IPS-15b (cell line): ENCODE measurements around the gene NALF2.
A peak's percentile ranks its signal among the peaks of the same experiment; 100 is the strongest.

Experiments
- H3K27me3 ChIP-seq: one replicate; pipeline ENCODE4 v1.6.1; 2013; ENCODE audit warnings: low read length; ENCODE audit not compliant: control insufficient read depth, insufficient read depth
- H3K36me3 ChIP-seq: one replicate; pipeline ENCODE4 v1.6.1; 2013; ENCODE audit warnings: low read length; ENCODE audit not compliant: control insufficient read depth, insufficient read depth
- H3K4me1 ChIP-seq: one replicate; pipeline ENCODE4 v1.6.1; 2013; ENCODE audit warnings: mild to moderate bottlenecking, low read length; ENCODE audit not compliant: control insufficient read depth, insufficient read depth
- H3K4me3 ChIP-seq: one replicate; pipeline ENCODE4 v1.5.1; 2013; ENCODE audit warnings: low read depth, low read length
- H3K9ac ChIP-seq: one replicate; pipeline ENCODE4 v1.6.1; 2013; ENCODE audit warnings: low read depth, mild to moderate bottlenecking, low read length
- H3K9me3 ChIP-seq: one replicate; pipeline ENCODE4 v1.6.1; 2013; ENCODE audit warnings: mild to moderate bottlenecking, low read length; ENCODE audit not compliant: control insufficient read depth, insufficient read depth

NALF2 gene

DNA sequence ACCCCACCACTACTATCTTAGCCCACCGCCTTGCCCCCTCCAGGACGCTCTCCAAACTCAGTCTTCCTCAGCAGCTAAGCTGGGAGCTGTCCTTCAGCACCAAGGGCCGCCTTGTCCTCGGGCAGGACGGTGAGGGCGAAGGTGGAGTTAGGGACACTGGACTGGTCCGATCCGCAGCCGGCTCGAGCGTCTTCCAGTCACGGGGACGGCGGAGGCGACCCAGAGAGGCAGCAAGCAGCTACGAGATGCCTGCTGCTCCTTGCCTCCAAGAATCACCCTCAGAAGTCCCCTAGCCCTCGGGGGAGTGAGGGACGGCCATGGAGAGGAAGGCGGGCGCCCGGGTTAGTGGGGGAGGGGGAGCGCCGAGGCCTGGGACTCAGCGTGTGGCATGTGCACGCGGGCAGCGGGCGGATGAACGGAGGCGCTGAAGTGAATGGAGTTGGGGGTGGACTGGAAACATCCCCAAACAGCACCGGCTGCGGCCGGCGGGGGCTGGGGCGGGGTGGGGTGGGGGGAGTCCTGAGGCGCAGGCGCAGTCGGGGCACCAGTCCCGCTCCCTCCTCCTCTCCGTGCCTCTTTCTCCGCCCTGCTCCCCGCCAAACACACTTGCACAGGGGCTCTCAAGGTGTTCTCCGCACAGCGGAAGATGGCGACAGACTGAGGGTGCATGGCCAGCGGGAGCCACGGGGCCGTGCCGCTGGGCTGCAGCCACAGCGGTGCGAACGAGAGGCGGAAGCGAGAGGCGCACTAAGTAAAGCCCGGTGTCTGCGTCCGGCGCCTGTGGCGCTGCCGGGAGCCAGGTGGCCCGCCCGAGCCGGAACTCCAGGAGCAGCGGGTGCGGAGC lies at the start of gene NALF2:
Gene NALF2, plus strand, starts transcription at position 545 of the 844 bp plus-strand sequence. CDS start 957 bp downstream, outside the sequence.
- H3K4me3 ChIP-seq, result peak within 1 kb of the TSS; percentile 61
- peaks cover 19% of the 10 kb centered on the region for H3K27me3 ChIP-seq
- H3K9ac ChIP-seq, result no peak within 1 kb of the TSS

DNA sequence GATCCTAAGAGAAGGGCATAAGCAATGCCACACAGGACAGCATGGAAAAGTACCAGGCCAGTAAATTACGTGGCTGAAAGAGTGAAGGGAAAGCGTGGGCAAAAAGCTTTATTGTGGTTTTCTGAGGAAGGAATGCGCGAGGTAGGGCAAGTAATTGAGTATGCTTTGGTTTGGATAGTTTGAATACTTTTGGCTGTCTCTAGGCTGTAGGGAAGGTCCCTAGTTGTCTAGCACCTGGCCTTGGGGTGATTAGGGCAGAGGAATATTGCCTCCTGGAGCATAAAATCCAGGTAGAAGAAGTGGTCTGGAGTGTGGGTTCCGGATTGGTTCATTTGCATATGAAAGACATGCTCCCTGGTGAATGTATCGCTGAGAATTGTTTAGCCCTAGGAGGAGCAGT lies 46.4 kb upstream of the NALF2 start:
- H3K9ac ChIP-seq, result no peak overlapping the region
- no peak overlapping the region for H3K4me3 ChIP-seq
- no peaks in the 10 kb centered on the region for H3K27me3 ChIP-seq
- H3K4me1 ChIP-seq, result no peaks in the 10 kb centered on the region
- no peaks in the 10 kb centered on the region for H3K9me3 ChIP-seq
- no peaks in the 10 kb centered on the region for H3K36me3 ChIP-seq

More for the DNA sequence above, at the start of gene NALF2:
- Histone ChIP-seq H3K4me1 (peaks cover 2% of the 10 kb centered on the region), H3K36me3 (peaks cover 5% of the 10 kb centered on the region), H3K9me3 (no peaks in the 10 kb centered on the region)

DNA sequence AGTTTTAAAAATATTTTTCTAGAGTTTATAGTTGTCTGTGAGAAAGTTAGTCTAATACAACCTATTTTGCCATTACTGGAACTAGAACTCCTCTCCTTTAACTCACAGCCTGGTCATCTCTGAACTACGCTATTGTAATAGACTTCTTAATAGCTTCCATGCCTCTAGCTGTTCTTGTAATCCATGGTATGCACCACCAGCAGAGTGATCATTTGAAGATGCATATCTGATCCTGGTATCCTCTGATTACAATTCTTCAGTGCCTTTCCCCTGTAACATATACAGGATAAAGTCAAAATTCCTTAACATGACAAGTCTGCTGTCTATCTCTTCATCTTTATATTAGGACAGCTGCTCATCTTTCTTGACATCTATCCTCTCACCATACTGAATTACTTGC lies 37.6 kb upstream of the NALF2 start:
- Histone ChIP-seq H3K4me3 (no peak overlapping the region), H3K36me3 (no peaks in the 10 kb centered on the region), H3K4me1 (no peaks in the 10 kb centered on the region), H3K27me3 (no peaks in the 10 kb centered on the region), H3K9me3 (no peaks in the 10 kb centered on the region), H3K9ac (no peak overlapping the region)

DNA sequence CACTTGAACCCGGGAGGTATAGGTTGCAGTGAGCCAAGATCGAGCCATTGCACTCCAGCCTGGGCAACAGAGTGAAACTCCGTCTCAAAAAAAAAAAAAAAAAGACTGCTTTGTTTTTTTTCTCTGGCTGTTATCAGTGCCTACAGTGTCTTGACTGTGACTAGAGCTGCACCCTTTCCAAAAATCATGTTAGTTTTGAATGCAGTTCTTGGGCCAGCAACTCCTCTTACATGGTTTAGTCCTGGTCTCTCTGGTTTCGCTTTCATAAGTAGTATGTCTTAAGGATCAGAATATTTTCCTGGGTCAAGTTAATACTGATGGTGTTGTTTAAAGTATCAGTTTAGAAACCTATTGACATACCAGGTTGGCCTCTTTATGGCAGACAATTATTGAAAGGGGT lies 34.2 kb upstream of the NALF2 start:
- H3K27me3 ChIP-seq, result no peaks in the 10 kb centered on the region
- H3K36me3 ChIP-seq, result no peaks in the 10 kb centered on the region
- no peaks in the 10 kb centered on the region for H3K9me3 ChIP-seq
- H3K9ac ChIP-seq, result no peak overlapping the region
- no peak overlapping the region for H3K4me3 ChIP-seq
- no peaks in the 10 kb centered on the region for H3K4me1 ChIP-seq

DNA sequence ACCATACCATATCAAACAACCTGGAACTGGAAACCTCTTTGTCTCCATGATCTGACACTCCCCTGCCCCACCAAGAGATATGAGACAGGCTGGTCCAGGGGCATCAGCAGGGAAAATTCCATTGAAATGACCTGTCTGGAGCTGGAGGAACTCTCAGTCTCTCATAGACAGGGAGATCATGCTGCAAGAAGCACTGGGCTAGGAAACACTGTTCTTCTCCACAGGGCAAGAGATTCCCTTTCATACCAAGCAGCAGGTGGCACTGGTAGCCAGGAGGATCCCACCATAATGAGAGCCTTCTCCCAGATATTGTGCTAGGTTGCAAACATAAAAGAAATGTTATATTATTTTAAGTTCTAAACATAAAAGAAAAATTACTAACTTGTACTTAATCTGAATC lies 14.5 kb upstream of the NALF2 start:
- Histone ChIP-seq H3K4me1 (no peaks in the 10 kb centered on the region), H3K27me3 (no peaks in the 10 kb centered on the region), H3K9ac (no peak overlapping the region), H3K9me3 (no peaks in the 10 kb centered on the region), H3K4me3 (no peak overlapping the region), H3K36me3 (no peaks in the 10 kb centered on the region)

DNA sequence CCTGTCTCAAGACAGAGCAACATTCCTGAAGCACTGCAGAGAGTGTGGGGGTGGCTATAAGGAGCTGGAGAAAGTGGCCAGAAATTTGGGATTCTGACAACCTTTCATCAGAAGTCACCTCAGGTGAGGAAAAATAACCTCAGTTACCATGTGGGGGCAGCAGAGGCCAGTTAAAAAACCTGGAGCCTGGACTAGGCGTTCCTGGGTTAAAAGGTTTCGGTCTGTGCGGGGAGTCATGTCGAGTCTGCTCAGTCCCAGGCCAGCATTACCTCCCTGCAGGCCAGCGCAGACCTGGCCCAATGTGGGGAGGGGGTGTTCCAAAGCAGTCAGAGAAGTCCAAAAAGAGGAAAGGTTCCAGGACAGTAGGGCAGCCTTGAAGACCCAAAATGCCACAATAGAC lies 10.9 kb upstream of the NALF2 start:
- Histone ChIP-seq H3K27me3 (no peaks in the 10 kb centered on the region), H3K9me3 (no peaks in the 10 kb centered on the region), H3K36me3 (no peaks in the 10 kb centered on the region), H3K4me1 (no peaks in the 10 kb centered on the region), H3K9ac (no peak overlapping the region), H3K4me3 (no peak overlapping the region)

DNA sequence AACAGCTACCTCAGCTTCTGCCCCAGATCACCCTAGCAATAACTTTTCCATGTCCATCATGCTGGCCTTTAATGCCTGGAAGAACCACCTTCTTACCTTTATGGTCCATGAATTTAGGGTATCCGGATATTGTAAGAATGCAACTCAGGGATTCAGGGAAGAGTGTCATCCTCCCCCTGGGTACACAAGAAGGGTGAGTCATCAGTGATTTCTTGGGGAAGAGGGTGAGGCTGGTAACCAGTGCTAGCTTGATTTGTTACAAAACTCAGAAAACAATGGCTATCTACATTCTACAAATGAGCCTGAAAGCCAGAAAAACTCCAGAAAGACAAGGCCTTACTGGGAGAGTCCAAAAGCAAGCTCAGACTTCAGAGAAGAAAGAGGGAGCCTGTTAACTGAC lies 10.4 kb upstream of the NALF2 start:
- Histone ChIP-seq H3K9ac (no peak overlapping the region), H3K27me3 (no peaks in the 10 kb centered on the region), H3K9me3 (no peaks in the 10 kb centered on the region), H3K36me3 (no peaks in the 10 kb centered on the region), H3K4me1 (no peaks in the 10 kb centered on the region), H3K4me3 (no peak overlapping the region)

DNA sequence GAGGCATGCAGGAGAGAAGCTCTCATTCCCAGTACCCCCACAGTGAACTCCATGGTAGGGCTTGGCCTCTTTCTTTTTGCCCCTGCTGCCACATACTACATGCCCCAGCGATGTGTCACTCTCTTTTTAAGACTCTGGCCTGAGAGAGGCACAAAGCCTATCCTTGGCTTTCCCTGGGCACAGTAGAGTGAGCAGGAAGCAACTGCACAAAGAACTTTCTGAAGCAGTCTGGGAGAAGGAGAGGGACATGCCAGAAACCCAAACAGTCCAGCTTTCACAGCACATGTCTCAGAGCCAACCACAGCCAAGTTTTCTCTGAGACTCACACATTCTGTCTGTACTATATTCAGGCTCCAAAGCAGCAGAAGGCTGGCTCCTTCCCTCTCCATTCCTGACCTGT lies 7.9 kb upstream of the NALF2 start:
- no peaks in the 10 kb centered on the region for H3K9me3 ChIP-seq
- no peaks in the 10 kb centered on the region for H3K4me1 ChIP-seq
- peaks cover 7% of the 10 kb centered on the region for H3K27me3 ChIP-seq
- no peak overlapping the region for H3K4me3 ChIP-seq
- H3K36me3 ChIP-seq, result no peaks in the 10 kb centered on the region
- no peak overlapping the region for H3K9ac ChIP-seq

DNA sequence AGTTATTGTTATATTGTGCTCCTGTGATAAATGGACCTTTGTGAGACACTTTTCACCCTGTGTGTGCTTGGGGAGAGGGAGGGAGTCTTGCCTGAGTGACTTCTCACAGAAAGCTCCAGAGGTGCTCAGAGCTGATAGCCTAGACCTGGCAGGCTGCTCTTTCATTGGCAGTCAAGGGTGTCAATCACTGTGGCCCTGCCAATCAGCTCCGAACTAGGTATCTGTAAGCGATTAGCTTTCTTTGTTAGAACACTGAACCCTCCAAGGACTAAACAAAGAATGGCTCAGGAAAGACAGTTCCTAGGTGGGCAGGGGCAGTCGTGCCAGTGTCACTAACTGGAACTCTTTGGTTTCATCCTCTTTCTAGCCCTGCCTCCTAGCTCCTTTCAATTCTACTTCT lies 2.7 kb upstream of the NALF2 start:
- H3K36me3 ChIP-seq, result no peaks in the 10 kb centered on the region
- H3K27me3 ChIP-seq, result peaks cover 19% of the 10 kb centered on the region
- H3K9ac ChIP-seq, result no peak overlapping the region
- no peak overlapping the region for H3K4me3 ChIP-seq
- H3K9me3 ChIP-seq, result no peaks in the 10 kb centered on the region
- no peaks in the 10 kb centered on the region for H3K4me1 ChIP-seq

DNA sequence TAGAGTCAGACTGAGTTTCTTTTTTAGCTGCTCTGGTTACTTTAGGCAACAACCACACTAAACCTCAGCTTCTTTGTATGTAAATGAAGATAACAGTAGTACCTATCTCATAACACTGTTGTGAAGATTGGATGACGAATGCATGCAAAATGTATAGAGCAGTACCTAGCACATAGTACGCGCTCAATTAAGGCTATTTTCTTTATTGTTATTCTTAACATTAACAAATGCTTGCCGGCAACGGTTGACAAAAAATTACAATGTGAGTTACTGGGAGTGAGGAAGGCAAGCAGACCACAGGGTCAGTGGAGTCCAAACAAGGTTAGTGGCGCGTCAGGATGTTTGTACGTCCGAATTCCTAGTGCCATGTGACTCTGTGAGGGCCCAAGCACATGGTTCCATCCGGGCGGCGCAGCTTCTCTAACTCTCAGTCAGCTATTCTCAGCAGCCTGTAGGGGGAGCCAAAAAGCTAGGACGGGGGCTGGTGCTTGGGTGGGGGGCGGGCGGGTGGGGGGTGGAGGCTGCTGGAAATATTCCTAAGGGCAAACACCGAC lies 821 bp upstream of the NALF2 start:
- no peak overlapping the region for H3K9ac ChIP-seq
- H3K4me3 ChIP-seq, result peak overlapping the region; percentile 61
- H3K27me3 ChIP-seq, result peaks cover 19% of the 10 kb centered on the region
- H3K9me3 ChIP-seq, result no peaks in the 10 kb centered on the region
- peaks cover 2% of the 10 kb centered on the region for H3K4me1 ChIP-seq
- peaks cover 5% of the 10 kb centered on the region for H3K36me3 ChIP-seq

DNA sequence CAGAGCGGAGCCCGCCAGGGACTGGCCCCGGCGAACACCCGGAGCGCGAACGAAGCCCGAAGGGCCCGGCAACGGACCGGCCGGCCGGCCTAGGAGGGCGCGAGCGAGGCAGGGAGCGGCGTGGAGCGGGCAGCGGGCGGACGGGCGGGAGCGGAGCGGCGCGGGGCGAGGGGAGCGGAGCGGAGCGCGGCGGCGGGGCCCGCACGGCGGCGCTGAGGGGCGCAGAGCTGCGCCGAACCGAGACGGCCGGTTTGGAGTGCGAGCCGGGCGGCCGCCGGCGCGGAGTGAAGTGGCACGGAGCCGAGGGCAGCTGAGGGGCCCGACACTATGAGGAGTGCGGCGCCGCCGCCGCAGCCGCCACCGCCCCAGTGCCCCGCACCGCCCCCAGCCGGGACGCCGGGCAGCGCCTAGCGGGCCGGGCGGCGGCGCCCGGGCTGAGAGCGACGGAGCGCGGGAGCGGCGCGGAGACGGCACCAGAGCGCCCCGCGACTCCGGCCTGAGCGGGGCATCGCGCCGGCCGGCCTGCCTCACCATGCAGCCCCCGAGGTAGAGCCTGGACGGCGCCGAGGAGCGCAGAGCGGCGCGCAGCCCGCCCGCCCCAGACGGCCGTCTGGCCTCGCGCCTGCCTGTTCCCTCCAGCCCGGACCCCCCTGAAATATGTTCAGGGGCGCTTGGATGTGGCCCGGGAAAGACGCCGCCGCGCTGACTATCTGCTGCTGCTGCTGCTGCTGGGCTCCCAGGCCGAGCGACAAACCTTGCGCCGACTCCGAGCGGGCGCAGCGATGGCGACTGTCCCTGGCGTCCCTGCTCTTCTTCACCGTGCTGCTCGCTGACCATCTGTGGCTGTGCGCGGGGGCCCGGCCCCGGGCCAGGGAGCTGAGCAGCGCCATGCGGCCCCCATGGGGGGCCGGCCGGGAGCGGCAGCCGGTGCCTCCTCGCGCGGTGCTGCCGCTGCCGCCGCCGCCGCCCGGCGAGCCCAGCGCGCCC lies 793 bp downstream of the NALF2 start:
- H3K4me1 ChIP-seq, result peaks cover 2% of the 10 kb centered on the region
- peaks cover 5% of the 10 kb centered on the region for H3K36me3 ChIP-seq
- H3K4me3 ChIP-seq, result peak overlapping the region; percentile 61
- no peak overlapping the region for H3K9ac ChIP-seq
- peaks cover 19% of the 10 kb centered on the region for H3K27me3 ChIP-seq
- no peaks in the 10 kb centered on the region for H3K9me3 ChIP-seq
